H1 (cell line): Measurements from ENCODE around the gene STRIP2. TPM values are rescaled to one million over a fixed set of nuclear protein-coding genes. Genes with fewer than 3 reads are reported as not detected.

ENCODE experiments used
- CTCF ChIA-PET: fragments of 300-600 bp; sonication (Branson Sonifier 250); formaldehyde crosslinking; loops from one replicate; lab custom pipeline; 2021; ENCODE audit not compliant: partially characterized antibody; lab: Charles Lee
- POLR2A ChIA-PET: fragments of 300-600 bp; sonication (Branson Sonifier 250); formaldehyde crosslinking; loops from one replicate; lab custom pipeline; 2021; ENCODE audit warnings: inconsistent platforms; ENCODE audit not compliant: partially characterized antibody; lab: Charles Lee
- DNase-seq, 2 experiments: peaks; one replicate each; pipeline versions ENCODE4 v3.0.0 to v3.0.0-alpha.2; 2010 to 2022; ENCODE audit warnings: low spot score in 2 of 2, low read depth in 1 of 2, mixed read lengths in 1 of 2
- FAIRE-seq: peaks from 2 replicates; lab custom pipeline; 2011; peaks lifted over from hg19 to GRCh38; lab: Jason Lieb, UNC
- H2AFZ ChIP-seq: 2 replicates; pipeline ENCODE4 v1.8.1; 2012; ENCODE audit warnings: low read length, inconsistent platforms
- H2AK5ac ChIP-seq: 2 replicates; pipeline ENCODE4 v1.6.1; 2013; ENCODE audit warnings: low read depth, low read length
- H2BK120ac ChIP-seq: replicated peaks from 2 replicates; pipeline ENCODE3; 2013; ENCODE audit warnings: low read depth, low read length, inconsistent platforms
- H2BK12ac ChIP-seq: 2 replicates; pipeline ENCODE4 v1.6.1; 2013; ENCODE audit warnings: low read depth, low read length
- H2BK15ac ChIP-seq: 2 replicates; pipeline ENCODE4 v1.6.1; 2013; ENCODE audit warnings: low read length
- H2BK20ac ChIP-seq: 2 replicates; pipeline ENCODE4 v1.6.1; 2013; ENCODE audit warnings: low read length
- H2BK5ac ChIP-seq: 2 replicates; pipeline ENCODE4 v1.6.1; 2013; ENCODE audit warnings: low read depth, low read length
- H3K14ac ChIP-seq: 2 replicates; pipeline ENCODE4 v1.6.1; 2013; ENCODE audit warnings: inconsistent platforms; ENCODE audit not compliant: insufficient read length
- H3K18ac ChIP-seq: 2 replicates; pipeline ENCODE4 v1.6.1; 2013; ENCODE audit warnings: low read length; ENCODE audit errors: extremely low read depth
- H3K23ac ChIP-seq: 2 replicates; pipeline ENCODE4 v1.6.1; 2013; ENCODE audit warnings: inconsistent platforms; ENCODE audit not compliant: insufficient read length
- H3K23me2 ChIP-seq: 2 replicates; pipeline ENCODE4 v1.6.1; 2013; ENCODE audit warnings: low read depth, low read length
- H3K27ac ChIP-seq: 2 replicates; pipeline ENCODE4 v1.6.1; 2011; ENCODE audit warnings: low read depth, low read length, inconsistent platforms
- H3K27me3 ChIP-seq, 4 experiments: replicated peaks in 1 of 4; 1 replicate in 1 of 4; 2 replicates in 3 of 4; pipeline versions ENCODE4 v1.6.1 to v1.8.1; 2011 to 2013; ENCODE audit warnings: low read length in 3 of 4, mild to moderate bottlenecking in 3 of 4, inconsistent platforms in 2 of 4, mixed read lengths in 2 of 4, moderate library complexity in 1 of 4; ENCODE audit not compliant: control insufficient read depth in 3 of 4, insufficient read depth in 3 of 4; ENCODE audit errors: extremely low read depth in 1 of 4
- H3K36me3 ChIP-seq, 4 experiments: 2 replicates each; pipeline versions ENCODE4 v1.6.1 to v1.8.1; 2011 to 2013; ENCODE audit warnings: mild to moderate bottlenecking in 4 of 4, low read length in 3 of 4, moderate library complexity in 2 of 4, control low read depth in 1 of 4, inconsistent platforms in 1 of 4; ENCODE audit not compliant: insufficient read depth in 4 of 4, control insufficient read depth in 2 of 4
- H3K4ac ChIP-seq: replicated peaks from 2 replicates; pipeline ENCODE3; 2013; ENCODE audit warnings: low read length, low read depth, mixed read lengths, inconsistent platforms; ENCODE audit not compliant: insufficient read length
- H3K4me1 ChIP-seq, 4 experiments: replicated peaks in 1 of 4; 1 replicate in 1 of 4; 2 replicates in 3 of 4; pipeline versions ENCODE4 v1.6.1 to v1.8.1; 2011 to 2013; ENCODE audit warnings: low read length in 3 of 4, inconsistent platforms in 2 of 4, mixed read lengths in 1 of 4; ENCODE audit not compliant: insufficient read depth in 4 of 4, control insufficient read depth in 3 of 4
- H3K4me2 ChIP-seq, 2 experiments: 2 replicates each; pipeline versions ENCODE4 v1.6.1 to v1.8.1; 2011 to 2013; ENCODE audit warnings: low read depth in 2 of 2, low read length in 2 of 2, control low read depth in 1 of 2, inconsistent platforms in 1 of 2, mild to moderate bottlenecking in 1 of 2; ENCODE audit not compliant: insufficient read depth in 1 of 2
- H3K4me3 ChIP-seq, 4 experiments: fragments of 200-600, 300-600 bp in 1 of 4; sonication (generic), shearing (Covaris generic), sonication (Bioruptor Twin) in 1 of 4; 2 replicates each; pipeline versions ENCODE4 v1.5.1 to v1.8.1; 2011 to 2016; ENCODE audit warnings: low read length in 4 of 4, low read depth in 3 of 4, control low read depth in 2 of 4, inconsistent platforms in 2 of 4, mild to moderate bottlenecking in 2 of 4, mixed read lengths in 1 of 4, moderate library complexity in 1 of 4; ENCODE audit not compliant: insufficient read depth in 2 of 4; ENCODE audit errors: extremely low read depth in 1 of 4
- H3K56ac ChIP-seq: replicated peaks from 2 replicates; pipeline ENCODE3; 2013; ENCODE audit warnings: low read depth, mild to moderate bottlenecking, mixed read lengths, low read length, inconsistent platforms; ENCODE audit not compliant: insufficient read length
- H3K79me1 ChIP-seq: 2 replicates; pipeline ENCODE4 v1.6.1; 2013; ENCODE audit warnings: low read depth, low read length, control low read depth
- H3K79me2 ChIP-seq, 2 experiments: 2 replicates each; pipeline versions ENCODE4 v1.6.1 to v1.8.1; 2012 to 2013; ENCODE audit warnings: low read length in 2 of 2, mild to moderate bottlenecking in 2 of 2, inconsistent platforms in 1 of 2; ENCODE audit not compliant: insufficient read depth in 2 of 2, control insufficient read depth in 1 of 2
- H3K9ac ChIP-seq, 4 experiments: replicated peaks in 1 of 4; 1 replicate in 1 of 4; 2 replicates in 3 of 4; pipeline versions ENCODE4 v1.6.1 to v1.8.1; 2011 to 2013; ENCODE audit warnings: low read depth in 3 of 4, low read length in 3 of 4, control low read depth in 2 of 4, mild to moderate bottlenecking in 2 of 4, moderate library complexity in 2 of 4, inconsistent platforms in 1 of 4; ENCODE audit errors: extremely low read depth in 1 of 4
- H3K9me3 ChIP-seq, 2 experiments: 2 replicates each; pipeline versions ENCODE4 v1.6.1 to v1.8.1; 2012 to 2013; ENCODE audit warnings: mild to moderate bottlenecking in 2 of 2, moderate library complexity in 2 of 2, control low read depth in 1 of 2, inconsistent platforms in 1 of 2, low read depth in 1 of 2, low read length in 1 of 2, mixed read lengths in 1 of 2; ENCODE audit not compliant: insufficient read depth in 2 of 2
- H4K20me1 ChIP-seq, 2 experiments: replicated peaks in 1 of 2; 2 replicates each; pipeline versions ENCODE3 to v1.8.1; 2011 to 2013; ENCODE audit warnings: inconsistent platforms in 2 of 2, low read length in 2 of 2, mild to moderate bottlenecking in 1 of 2; ENCODE audit not compliant: insufficient read depth in 2 of 2, control insufficient read depth in 1 of 2
- H4K5ac ChIP-seq: 2 replicates; pipeline ENCODE4 v1.6.1; 2013; ENCODE audit warnings: low read length, low read depth, mixed read lengths, inconsistent platforms; ENCODE audit not compliant: insufficient read length
- H4K8ac ChIP-seq: 2 replicates; pipeline ENCODE4 v1.8.0; 2013; ENCODE audit warnings: mild to moderate bottlenecking, moderate library complexity, low read length, inconsistent platforms; ENCODE audit not compliant: insufficient read depth; ENCODE audit errors: extremely low read depth
- H4K91ac ChIP-seq: replicated peaks from 2 replicates; pipeline ENCODE3; 2013; ENCODE audit warnings: low read length, mixed read lengths, inconsistent platforms; ENCODE audit not compliant: insufficient read length
- ASH2L ChIP-seq: fragments of 200-600, 300-600 bp; sonication (generic); IDR thresholded peaks from one replicate; pipeline ENCODE4 v1.7.1; 2017; ENCODE audit warnings: low read length
- CBX8 ChIP-seq: fragments of 300-800, 300-1000 bp; sonication (generic); IDR thresholded peaks from 2 replicates; pipeline ENCODE4 v1.7.1; 2016; ENCODE audit warnings: low read depth, low read length, borderline replicate concordance
- CHD1 ChIP-seq: IDR thresholded peaks from 2 replicates; pipeline ENCODE4 v1.6.1; 2012; ENCODE audit warnings: low read depth, low read length, improper control_type of control experiment
- EGR1 ChIP-seq: IDR thresholded peaks from 2 replicates; pipeline ENCODE4 v1.6.1; 2011; ENCODE audit warnings: low read depth, low read length, borderline replicate concordance
- EP300 ChIP-seq, 2 experiments: IDR thresholded peaks; 1 replicate in 1 of 2; 2 replicates in 1 of 2; pipeline ENCODE4 v1.6.1; 2011 to 2012; ENCODE audit warnings: low read depth in 2 of 2, low read length in 2 of 2, mild to moderate bottlenecking in 2 of 2, borderline replicate concordance in 1 of 2, inconsistent platforms in 1 of 2, moderate library complexity in 1 of 2
- MAX ChIP-seq: IDR thresholded peaks from 2 replicates; pipeline ENCODE4 v1.6.1; 2012; ENCODE audit warnings: inconsistent platforms
- POLR2A ChIP-seq, 2 experiments: IDR thresholded peaks; 1 replicate in 1 of 2; 2 replicates in 1 of 2; pipeline ENCODE4 v1.6.1; 2011; ENCODE audit warnings: low read depth in 2 of 2, low read length in 2 of 2, mild to moderate bottlenecking in 2 of 2; ENCODE audit errors: control extremely low read depth in 1 of 2
- RFX5 ChIP-seq: IDR thresholded peaks from 2 replicates; pipeline ENCODE4 v1.6.1; 2011; ENCODE audit warnings: low read depth, low read length, improper control_type of control experiment, borderline replicate concordance
- SAP30 ChIP-seq: fragments of 300-600 bp; sonication (generic); IDR thresholded peaks from 2 replicates; pipeline ENCODE4 v1.7.1; 2012; ENCODE audit warnings: low read length, moderate library complexity, mild to moderate bottlenecking, inconsistent platforms; ENCODE audit not compliant: insufficient read depth, insufficient replicate concordance
- SIN3A ChIP-seq, 2 experiments: IDR thresholded peaks in 1 of 2; conservative IDR thresholded peaks in 1 of 2; 2 replicates each; pipeline ENCODE4 v1.6.1; 2011 to 2012; ENCODE audit warnings: low read length in 2 of 2, improper control_type of control experiment in 1 of 2, low read depth in 1 of 2, mild to moderate bottlenecking in 1 of 2
- SP1 ChIP-seq: IDR thresholded peaks from 2 replicates; pipeline ENCODE4 v1.6.1; 2011; ENCODE audit warnings: low read depth, low read length
- SRF ChIP-seq: IDR thresholded peaks from 2 replicates; pipeline ENCODE4 v1.6.1; 2011; ENCODE audit warnings: mild to moderate bottlenecking, low read depth, low read length, moderate library complexity
- WGBS, 2 experiments: shearing (Covaris generic) in 1 of 2; methylation state at CpG; one replicate each; pipeline versions ENCODE4 v1.1.6 to v1.1.7; 2013 to 2015; ENCODE audit warnings: low lambda C conversion rate in 2 of 2, mixed read lengths in 2 of 2, inconsistent platforms in 1 of 2, low coverage in 1 of 2, missing lambda C conversion rate in 1 of 2; ENCODE audit not compliant: insufficient replicate concordance in 2 of 2, insufficient coverage in 1 of 2, insufficient read length in 1 of 2; ENCODE audit errors: extremely low coverage in 1 of 2, missing lambda C conversion rate in 1 of 2; 5-methylcytosine and 5-hydroxymethylcytosine counted together
- polyA plus RNA-seq, 7 experiments: library from polyadenylated mRNA; depleted of rRNA in 3 of 7; stranded (reverse) in 5 of 7; unstranded in 2 of 7; fragments of >200 nt in 5 of 7; fragments of 200-250 nt in 2 of 7; gene quantifications; 1 replicate in 5 of 7; 2 replicates in 1 of 7; 4 replicates in 1 of 7; pipeline versions ENCODE4 v1.2.1 to v1.2.3, GENCODE V29; 2011 to 2013; ENCODE audit warnings: missing spikeins in 2 of 7, mixed read lengths in 2 of 7
- total RNA-seq: library from RNA; stranded (reverse); fragmentation: NEBNext Ultra II Directional; extraction: Animal tissue kit (Norgen Biotek cat#: 25700); gene quantifications from 2 replicates; pipeline ENCODE4 v1.2.1, GENCODE V29; 2021

STRIP2 gene
- total and polyA plus RNA-seq, 2 of the 8 experiments (the other 6 are each of a cell fraction or from before 2014, with no cell fraction given) = 5.3 to 8.2 TPM

DNA sequence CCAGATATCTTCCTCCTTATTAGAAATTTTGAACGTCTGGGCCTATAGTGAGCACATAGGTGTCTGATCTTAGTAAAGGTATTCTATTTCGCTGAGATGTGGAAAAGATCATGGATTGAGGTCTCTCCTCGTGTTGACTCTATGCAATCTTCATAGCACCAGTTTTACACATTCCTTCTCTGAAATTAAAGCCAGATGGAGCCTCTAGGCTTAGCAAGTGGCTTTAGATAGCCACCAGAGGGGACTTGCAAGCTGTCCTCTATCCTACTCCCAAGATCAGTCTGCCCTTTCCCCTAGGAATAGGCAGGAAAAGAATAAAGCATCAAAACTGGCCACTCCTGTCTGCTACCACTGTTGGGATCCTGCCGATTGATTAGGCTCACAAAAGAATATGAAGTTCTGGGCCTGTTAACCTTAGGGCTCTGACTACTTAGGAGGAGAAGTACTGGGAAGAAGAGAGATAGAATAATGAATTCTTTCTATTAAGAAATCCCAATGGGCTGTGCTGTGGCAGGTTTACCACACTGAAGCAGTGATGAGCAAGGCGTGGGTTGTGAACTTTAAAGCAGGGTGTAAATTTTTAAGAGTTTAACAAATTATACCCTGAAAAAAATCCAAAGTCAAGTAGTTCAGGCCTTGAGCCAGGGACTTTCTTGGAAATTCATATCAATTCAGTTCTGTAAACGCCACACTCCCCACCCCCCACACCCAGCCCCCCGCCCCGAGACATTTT lies 2.2 kb upstream of the STRIP2 start:
- peaks cover 0 to 4% (median 2%) of the 10 kb centered on the region in 4 experiments; a peak in 3 of 7 replicates for H3K4me1 ChIP-seq
- H2AK5ac ChIP-seq = no peak overlapping the region
- H3K4ac ChIP-seq = no peak overlapping the region
- H4K91ac ChIP-seq = no peak overlapping the region
- H3K27ac ChIP-seq = no peak overlapping the region
- H3K56ac ChIP-seq = no peak overlapping the region
- peaks cover 3 to 5% of the 10 kb centered on the region in 2 experiments for H4K20me1 ChIP-seq
- no peak overlapping the region for H2BK15ac ChIP-seq
- ChIA-PET CTCF (interaction anchor here (0.8 to 5.3 kb wide), 8 partner anchors 8 to 349 kb away, joined by 3 to 37 read pairs (median 8); no protein-coding TSS in a partner anchor), POLR2A (interaction anchor here (0.6 to 3.9 kb wide), 4 partner anchors 7 to 56 kb away, joined by 3 to 18 read pairs (median 8); no protein-coding TSS in a partner anchor)
- H3K14ac ChIP-seq = no peak overlapping the region
- peaks cover 0 to 3% of the 10 kb centered on the region in 2 experiments; a peak in 1 of 4 replicates for H3K79me2 ChIP-seq
- no peak overlapping the region for H2AFZ ChIP-seq
- H3K27me3 ChIP-seq = peaks cover 0 to 9% (median 3%) of the 10 kb centered on the region in 4 experiments; a peak in 3 of 7 replicates
- no peak overlapping the region for H2BK20ac ChIP-seq
- no peak overlapping the region; a peak in 1 of 4 replicates for H3K4me2 ChIP-seq
- H3K9ac ChIP-seq = no peak overlapping the region
- 86% methylated on average over 8 of the region's 8 CpGs; no CpG with 5 or more reads in 1 of the 2 experiments for WGBS, 2 experiments
- H3K4me3 ChIP-seq = no peak overlapping the region
- no peak for FAIRE-seq
- H2BK5ac ChIP-seq = no peak overlapping the region
- no peak overlapping the region for H4K8ac ChIP-seq
- H2BK120ac ChIP-seq = no peak overlapping the region
- no peak overlapping the region for H4K5ac ChIP-seq
- no peak overlapping the region for H3K18ac ChIP-seq
- H3K79me1 ChIP-seq = no peaks in the 10 kb centered on the region; the same call in 1 of the 2 replicates
- no peak overlapping the region for H3K23ac ChIP-seq
- peaks cover 13% of the 10 kb centered on the region for H3K23me2 ChIP-seq
- H3K9me3 ChIP-seq = no peaks in the 10 kb centered on the region
- peaks cover 0 to 2% (median 0%) of the 10 kb centered on the region in 4 experiments; a peak in 1 of 8 replicates for H3K36me3 ChIP-seq
- DNase-seq = no peak
- H2BK12ac ChIP-seq = no peak overlapping the region
- TF ChIP-seq SRF = no peak
- TF ChIP-seq MAX = no peak
- no peak for TF ChIP-seq SIN3A (conservative IDR thresholded peaks at IDR 0.05 in 1 of 2, IDR thresholded peaks at IDR 0.05 in 1 of 2; ENCODE audit: low read depth in 1 of 2, low read length in 2 of 2)
- TF ChIP-seq RFX5 = no peak
- TF ChIP-seq CHD1 = no peak
- TF ChIP-seq CBX8 = no peak
- no peak for TF ChIP-seq EP300 (IDR thresholded peaks at IDR 0.05; ENCODE audit: borderline replicate concordance in 1 of 2, low read depth in 2 of 2, low read length in 2 of 2)
- no peak for TF ChIP-seq SAP30
- no peak for TF ChIP-seq POLR2A (IDR thresholded peaks at IDR 0.05; ENCODE audit: control extremely low read depth in 1 of 2, low read depth in 2 of 2, low read length in 2 of 2)
- no peak for TF ChIP-seq EGR1
- TF ChIP-seq SP1 = no peak
- TF ChIP-seq ASH2L = no peak
